Measurements from ENCODE around the gene NDRG3.

Gene NDRG3

DNA sequence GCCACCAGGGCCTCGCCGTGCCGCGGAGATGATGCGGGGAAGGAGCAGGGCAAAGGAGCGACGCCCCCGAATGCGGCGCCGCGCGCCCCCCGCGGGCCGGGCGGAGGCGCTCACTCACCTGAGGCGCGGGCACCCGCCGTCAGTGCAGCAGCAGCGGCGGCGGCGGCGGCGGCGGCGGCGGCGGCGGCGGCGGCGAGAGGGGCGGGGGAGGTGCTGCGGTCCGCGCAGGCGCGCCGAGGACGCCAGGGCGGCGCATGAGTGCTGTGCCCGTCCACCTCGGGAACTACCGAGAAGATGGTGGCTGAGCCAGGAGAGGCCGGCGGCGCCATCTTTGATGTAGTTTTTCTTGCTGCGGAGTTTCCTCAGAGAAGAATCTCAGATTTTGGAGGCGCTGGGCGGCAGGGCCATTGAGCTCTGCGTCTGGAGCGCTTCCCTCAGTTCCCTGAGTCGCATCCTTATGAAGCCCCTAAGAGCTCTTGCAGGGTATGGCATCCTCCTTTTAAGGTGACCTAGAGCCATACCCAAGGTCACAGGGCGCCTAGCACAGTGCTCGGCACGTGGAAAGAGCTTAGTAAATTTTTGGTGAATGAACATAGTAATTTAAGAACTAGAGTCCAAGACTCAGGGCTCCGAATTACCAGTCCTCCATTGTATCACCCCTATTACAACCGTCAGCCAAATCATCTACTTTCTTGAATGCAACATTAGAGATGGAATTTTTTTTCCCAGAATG lies at the start of gene NDRG3:
Gene NDRG3, minus strand, starts transcription at position 164 of the 733 bp plus-strand sequence. CDS start 24,355 bp downstream, outside the sequence.
- Histone ChIP-seq H3K9me3 (ENCODE audit: insufficient read depth, low read length) (no peaks in the 10 kb centered on the region), H3K27me3 (ENCODE audit: insufficient read depth, insufficient read length) (no peaks in the 10 kb centered on the region), H3K4me3 (ENCODE audit: insufficient read length, low read depth) (peak within 1 kb of the TSS; percentile 74)

DNA sequence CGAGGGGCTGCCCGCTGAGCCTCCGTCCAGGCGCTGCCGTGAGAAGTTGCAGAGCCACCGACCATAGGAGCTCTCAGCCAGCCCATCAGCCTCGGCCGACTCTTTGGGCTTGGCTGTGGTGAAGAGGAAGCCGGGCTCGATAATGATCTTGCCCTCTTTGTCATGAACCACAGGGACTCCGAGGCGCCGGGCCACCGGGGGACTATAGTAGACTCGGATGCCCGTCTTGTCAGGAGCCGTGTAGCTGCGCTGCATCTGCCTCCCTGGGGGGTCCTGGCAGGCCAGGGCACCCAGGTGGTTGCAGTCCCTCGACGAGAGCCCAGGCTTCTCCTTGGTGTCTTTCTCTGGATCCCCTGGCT lies 48.2 kb upstream of the NDRG3 start:
- DNase-seq (ENCODE audit: low read depth, low spot score), result no peak
- no peak overlapping the region for H3K9ac ChIP-seq (ENCODE audit: insufficient read length, low read depth)
- no peaks in the 10 kb centered on the region for H3K27me3 ChIP-seq (ENCODE audit: insufficient read depth, insufficient read length)
- no peaks in the 10 kb centered on the region for H3K4me1 ChIP-seq (ENCODE audit: insufficient read depth, insufficient read length)
- H3K9me3 ChIP-seq (ENCODE audit: insufficient read depth, low read length), result no peaks in the 10 kb centered on the region
- TF ChIP-seq ZNF274 (IDR thresholded peaks at IDR 0.05; ENCODE audit: low read depth, low read length) (no peak), SUZ12 (IDR thresholded peaks at IDR 0.05; ENCODE audit: extremely low read depth, insufficient read depth, insufficient read length) (no peak), YY1 (IDR thresholded peaks at IDR 0.05; ENCODE audit: insufficient read depth, insufficient read length) (no peak)
- H3K4me3 ChIP-seq (ENCODE audit: insufficient read length, low read depth), result no peak overlapping the region
- peaks cover 66% of the 10 kb centered on the region for H3K36me3 ChIP-seq (ENCODE audit: insufficient read depth, insufficient read length, low read length)

More for the DNA sequence above, at the start of gene NDRG3:
- peak; percentile 97 for TF ChIP-seq YY1 (IDR thresholded peaks at IDR 0.05; ENCODE audit: insufficient read depth, insufficient read length)
- TF ChIP-seq SUZ12 (IDR thresholded peaks at IDR 0.05; ENCODE audit: extremely low read depth, insufficient read depth, insufficient read length), result no peak
- Histone ChIP-seq H3K9ac (ENCODE audit: insufficient read length, low read depth) (peak within 1 kb of the TSS; percentile 87), H3K4me1 (ENCODE audit: insufficient read depth, insufficient read length) (peaks cover 3% of the 10 kb centered on the region), H3K36me3 (ENCODE audit: insufficient read depth, insufficient read length, low read length) (peaks cover 8% of the 10 kb centered on the region)
- peak; percentile 92 for DNase-seq (ENCODE audit: low read depth, low spot score)

DNA sequence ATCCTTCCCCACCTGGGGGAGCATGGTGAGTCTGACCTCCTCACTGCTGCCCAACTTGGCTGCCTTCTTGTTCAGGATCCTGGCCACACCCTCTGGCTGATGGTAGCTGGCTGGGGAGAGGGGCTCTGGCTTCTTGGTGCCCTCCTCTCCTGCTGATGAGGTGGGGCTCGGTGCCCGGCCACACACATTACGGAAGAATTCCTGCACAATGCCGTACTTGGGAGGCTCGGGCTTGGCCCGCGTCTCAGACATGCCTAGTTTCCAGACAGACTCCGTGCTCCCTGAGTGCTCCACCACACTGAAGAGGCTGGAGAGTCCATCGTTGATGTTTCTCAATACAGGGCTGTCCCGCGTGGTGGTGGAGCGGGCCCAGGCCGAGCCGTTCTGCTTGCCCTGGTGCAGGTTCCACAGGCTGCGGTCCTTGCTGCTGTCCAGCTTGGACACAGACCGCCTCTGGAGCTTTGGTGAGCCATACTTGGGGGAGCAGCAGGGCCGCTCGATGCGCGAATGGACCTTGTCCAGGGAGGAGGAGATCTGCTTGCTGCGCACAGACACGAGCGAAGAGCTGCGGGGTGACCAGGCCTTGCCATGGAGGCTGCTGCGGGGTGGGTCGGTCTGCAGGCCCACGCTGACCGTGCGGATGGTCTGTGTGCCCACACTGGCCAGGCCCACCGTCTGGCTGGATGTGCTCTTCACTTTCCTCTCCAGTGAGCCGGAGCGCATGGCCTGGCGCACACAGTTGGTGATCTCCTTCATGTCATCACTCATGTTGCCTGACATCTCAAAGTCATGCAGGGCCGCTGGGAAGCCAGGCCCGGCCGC lies 47.6 kb upstream of the NDRG3 start:
- no peak overlapping the region for H3K4me3 ChIP-seq (ENCODE audit: insufficient read length, low read depth)
- DNase-seq (ENCODE audit: low read depth, low spot score), result no peak

DNA sequence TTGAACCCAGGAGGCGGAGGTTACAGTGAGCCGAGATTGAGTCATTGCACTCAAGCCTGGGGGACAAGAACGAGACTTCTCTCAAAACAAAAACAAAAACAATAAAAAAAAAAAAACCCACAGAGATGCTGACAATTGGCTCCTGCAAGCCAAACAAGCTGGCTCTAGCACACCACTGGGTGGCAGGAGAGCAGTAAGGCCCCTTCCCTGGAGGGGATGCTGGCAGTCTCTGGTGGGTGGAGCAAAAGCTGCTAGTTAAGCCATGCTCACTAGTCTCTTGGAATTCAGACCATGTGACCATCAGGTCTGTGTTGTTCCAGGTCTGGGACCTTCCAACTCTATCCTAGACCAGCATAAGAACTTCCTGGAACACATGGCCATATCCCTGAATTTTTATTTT lies 46.5 kb upstream of the NDRG3 start:
- Histone ChIP-seq H3K9me3 (ENCODE audit: insufficient read depth, low read length) (no peaks in the 10 kb centered on the region), H3K4me1 (ENCODE audit: insufficient read depth, insufficient read length) (no peaks in the 10 kb centered on the region), H3K9ac (ENCODE audit: insufficient read length, low read depth) (no peak overlapping the region), H3K27me3 (ENCODE audit: insufficient read depth, insufficient read length) (no peaks in the 10 kb centered on the region), H3K36me3 (ENCODE audit: insufficient read depth, insufficient read length, low read length) (peaks cover 56% of the 10 kb centered on the region), H3K4me3 (ENCODE audit: insufficient read length, low read depth) (no peak overlapping the region)
- peak; percentile 72 for DNase-seq (ENCODE audit: low read depth, low spot score)
- TF ChIP-seq ZNF274 (IDR thresholded peaks at IDR 0.05; ENCODE audit: low read depth, low read length) (no peak), YY1 (IDR thresholded peaks at IDR 0.05; ENCODE audit: insufficient read depth, insufficient read length) (no peak), SUZ12 (IDR thresholded peaks at IDR 0.05; ENCODE audit: extremely low read depth, insufficient read depth, insufficient read length) (no peak)

More for the DNA sequence above, 47.6 kb upstream of the NDRG3 start:
- H3K9me3 ChIP-seq (ENCODE audit: insufficient read depth, low read length), result no peaks in the 10 kb centered on the region
- no peaks in the 10 kb centered on the region for H3K27me3 ChIP-seq (ENCODE audit: insufficient read depth, insufficient read length)
- H3K36me3 ChIP-seq (ENCODE audit: insufficient read depth, insufficient read length, low read length), result peaks cover 63% of the 10 kb centered on the region
- H3K4me1 ChIP-seq (ENCODE audit: insufficient read depth, insufficient read length), result no peaks in the 10 kb centered on the region
- H3K9ac ChIP-seq (ENCODE audit: insufficient read length, low read depth), result no peak overlapping the region
- TF ChIP-seq YY1 (IDR thresholded peaks at IDR 0.05; ENCODE audit: insufficient read depth, insufficient read length), result no peak
- no peak for TF ChIP-seq SUZ12 (IDR thresholded peaks at IDR 0.05; ENCODE audit: extremely low read depth, insufficient read depth, insufficient read length)
- TF ChIP-seq ZNF274 (IDR thresholded peaks at IDR 0.05; ENCODE audit: low read depth, low read length), result no peak

DNA sequence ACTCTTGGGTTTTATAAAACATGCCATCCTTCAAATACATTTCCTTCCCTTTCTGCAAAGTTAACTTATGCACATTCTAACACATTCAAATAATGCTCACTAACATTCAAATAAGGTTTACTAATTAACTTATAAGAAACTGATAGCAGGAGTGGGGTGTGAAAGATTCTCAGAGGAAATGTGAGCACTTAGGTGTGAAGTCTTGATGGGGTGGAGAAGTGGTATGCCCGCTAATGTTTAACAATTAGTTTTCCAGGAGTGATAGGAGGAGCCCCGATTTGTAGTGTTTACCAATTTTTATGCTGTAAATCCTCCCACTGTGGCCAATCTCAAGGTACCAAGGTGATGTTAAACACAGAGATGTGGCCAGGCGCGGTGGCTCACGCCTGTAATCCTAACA lies 46.0 kb upstream of the NDRG3 start:
- TF ChIP-seq ZNF274 (IDR thresholded peaks at IDR 0.05; ENCODE audit: low read depth, low read length) (no peak), SUZ12 (IDR thresholded peaks at IDR 0.05; ENCODE audit: extremely low read depth, insufficient read depth, insufficient read length) (no peak), YY1 (IDR thresholded peaks at IDR 0.05; ENCODE audit: insufficient read depth, insufficient read length) (no peak)
- Histone ChIP-seq H3K36me3 (ENCODE audit: insufficient read depth, insufficient read length, low read length) (peaks cover 56% of the 10 kb centered on the region), H3K9ac (ENCODE audit: insufficient read length, low read depth) (no peak overlapping the region), H3K4me3 (ENCODE audit: insufficient read length, low read depth) (no peak overlapping the region), H3K4me1 (ENCODE audit: insufficient read depth, insufficient read length) (no peaks in the 10 kb centered on the region), H3K27me3 (ENCODE audit: insufficient read depth, insufficient read length) (no peaks in the 10 kb centered on the region), H3K9me3 (ENCODE audit: insufficient read depth, low read length) (no peaks in the 10 kb centered on the region)
- DNase-seq (ENCODE audit: low read depth, low spot score), result no peak

DNA sequence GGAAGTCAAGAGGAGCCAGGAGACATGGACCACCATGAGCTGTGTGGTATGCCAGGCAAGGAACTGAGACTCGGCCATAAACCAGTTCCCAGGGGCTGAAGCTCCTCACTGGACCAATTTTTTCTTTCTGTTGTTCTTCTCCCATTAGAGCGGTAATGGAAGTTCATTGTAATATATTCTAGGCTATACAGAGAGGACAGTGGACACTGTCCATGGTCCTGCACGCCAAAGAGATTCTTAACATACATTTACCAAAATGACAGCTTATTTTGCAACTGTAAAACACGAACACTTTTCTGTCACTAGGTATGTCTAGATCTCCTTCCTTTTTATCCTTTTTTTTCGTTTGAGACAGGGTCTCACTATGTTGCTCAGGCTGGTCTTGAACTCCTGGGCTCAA lies 40.8 kb upstream of the NDRG3 start:
- TF ChIP-seq SUZ12 (IDR thresholded peaks at IDR 0.05; ENCODE audit: extremely low read depth, insufficient read depth, insufficient read length) (no peak), YY1 (IDR thresholded peaks at IDR 0.05; ENCODE audit: insufficient read depth, insufficient read length) (no peak), ZNF274 (IDR thresholded peaks at IDR 0.05; ENCODE audit: low read depth, low read length) (no peak)
- H3K36me3 ChIP-seq (ENCODE audit: insufficient read depth, insufficient read length, low read length), result peaks cover 58% of the 10 kb centered on the region
- H3K27me3 ChIP-seq (ENCODE audit: insufficient read depth, insufficient read length), result no peaks in the 10 kb centered on the region

DNA sequence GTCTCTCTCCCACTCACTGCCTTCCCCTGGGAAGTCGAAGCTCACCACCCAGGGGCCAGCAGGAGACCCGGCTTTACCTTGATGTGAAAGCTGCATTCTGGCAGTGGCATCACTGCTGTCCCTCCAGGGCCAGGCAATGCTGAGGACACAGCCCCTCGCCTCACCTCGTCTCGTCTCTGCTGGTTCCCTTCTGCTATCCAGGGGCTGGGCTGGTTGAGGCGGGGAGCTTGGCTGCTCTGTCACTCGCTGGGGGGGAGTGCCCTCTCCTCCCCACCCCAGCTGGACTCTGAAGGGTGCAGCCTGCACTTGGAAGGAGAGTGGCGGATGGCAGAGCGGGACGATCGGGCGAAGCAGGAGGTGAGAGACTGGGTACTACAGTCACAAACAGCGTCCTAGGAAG lies 40.4 kb upstream of the NDRG3 start:
- H3K4me1 ChIP-seq (ENCODE audit: insufficient read depth, insufficient read length), result no peaks in the 10 kb centered on the region
- no peak for DNase-seq (ENCODE audit: low read depth, low spot score)
- no peak overlapping the region for H3K4me3 ChIP-seq (ENCODE audit: insufficient read length, low read depth)
- TF ChIP-seq SUZ12 (IDR thresholded peaks at IDR 0.05; ENCODE audit: extremely low read depth, insufficient read depth, insufficient read length), result no peak
- no peak for TF ChIP-seq ZNF274 (IDR thresholded peaks at IDR 0.05; ENCODE audit: low read depth, low read length)
- no peak for TF ChIP-seq YY1 (IDR thresholded peaks at IDR 0.05; ENCODE audit: insufficient read depth, insufficient read length)
- no peak overlapping the region for H3K9ac ChIP-seq (ENCODE audit: insufficient read length, low read depth)
- H3K9me3 ChIP-seq (ENCODE audit: insufficient read depth, low read length), result no peaks in the 10 kb centered on the region
- H3K36me3 ChIP-seq (ENCODE audit: insufficient read depth, insufficient read length, low read length), result peaks cover 54% of the 10 kb centered on the region
- H3K27me3 ChIP-seq (ENCODE audit: insufficient read depth, insufficient read length), result no peaks in the 10 kb centered on the region

More for the DNA sequence above, 40.8 kb upstream of the NDRG3 start:
- H3K9ac ChIP-seq (ENCODE audit: insufficient read length, low read depth), result no peak overlapping the region
- no peaks in the 10 kb centered on the region for H3K9me3 ChIP-seq (ENCODE audit: insufficient read depth, low read length)
- DNase-seq (ENCODE audit: low read depth, low spot score), result no peak
- H3K4me3 ChIP-seq (ENCODE audit: insufficient read length, low read depth), result no peak overlapping the region
- no peaks in the 10 kb centered on the region for H3K4me1 ChIP-seq (ENCODE audit: insufficient read depth, insufficient read length)

Measured in NT2/D1 (cell line).